Muscle of back (tissue), 11 donors: ENCODE results near the gene AATK. TPM values are rescaled to one million over a fixed set of nuclear protein-coding genes. Genes with fewer than 3 reads are reported as not detected.

ENCODE experiments used
- DNase-seq, 3 donors: peaks; one replicate each; pipeline versions ENCODE4 v3.0.0 to v3.0.0-alpha.2; 2013
- polyA plus RNA-seq, 10 donors: library from polyadenylated mRNA; unstranded; fragments of 120-200 nt; gene quantifications; one replicate each; pipeline ENCODE4 v1.2.1, GENCODE V29; 2013; ENCODE audit not compliant: insufficient read length in 10 of 10

The AATK gene
- polyA plus RNA-seq, 10 donors: 6.9 to 12.0 (median 8.9) TPM

GRCh38 chr17:81180836-81181810, 15.1 kb upstream of the AATK start:
- no peak for DNase-seq

- peak in 1 of 3 donors; percentile 65 for DNase-seq
Measured at GRCh38 chr17:81179861-81180260, 13.8 kb upstream of the AATK start.

GRCh38 chr17:81179220-81179619, 13.2 kb upstream of the AATK start:
- no peak for DNase-seq

GRCh38 chr17:81178136-81179091, 12.4 kb upstream of the AATK start:
- DNase-seq: no peak

- no peak for DNase-seq
Measured at GRCh38 chr17:81176666-81177065, 10.6 kb upstream of the AATK start.

GRCh38 chr17:81173762-81174155, 7.7 kb upstream of the AATK start:
- DNase-seq: peak in 1 of 3 donors; percentile 58

- DNase-seq: no peak
Measured at GRCh38 chr17:81173052-81173761, 7.2 kb upstream of the AATK start.

GRCh38 chr17:81171941-81172340, 5.9 kb upstream of the AATK start:
- no peak for DNase-seq

- peak in 1 of 3 donors; percentile 61 for DNase-seq
Measured at GRCh38 chr17:81170727-81171494, 4.9 kb upstream of the AATK start.

GRCh38 chr17:81169870-81170309, 3.9 kb upstream of the AATK start:
- no peak for DNase-seq

- no peak for DNase-seq
Measured at GRCh38 chr17:81167638-81168037, 1.6 kb upstream of the AATK start.

GRCh38 chr17:81167194-81167524, 1.1 kb upstream of the AATK start:
- DNase-seq: no peak

- DNase-seq: peak in 1 of 3 donors; percentile 62
Measured at GRCh38 chr17:81165246-81166032, 582 bp downstream of the AATK start, which contains the start of gene PVALEF. Gene PVALEF (plus strand): TSS chr17:81165507. CDS start chr17:81181227, 15,720 bp downstream.

- peak in 2 of 3 donors; percentile 55 to 76 for DNase-seq
Measured at GRCh38 chr17:81164371-81165245, 1.4 kb downstream of the AATK start.

- DNase-seq: no peak
Measured at GRCh38 chr17:81163703-81164370, 2.2 kb downstream of the AATK start.

GRCh38 chr17:81163051-81163695, 2.8 kb downstream of the AATK start:
- no peak for DNase-seq

GRCh38 chr17:81162491-81162890, 3.5 kb downstream of the AATK start:
- no peak for DNase-seq

GRCh38 chr17:81161972-81162371, 4.0 kb downstream of the AATK start:
- no peak for DNase-seq
